HL-60 (cell line): ENCODE data around the gene CRIP1.
A peak's percentile ranks its signal among the peaks of the same experiment; 100 is the strongest.

Experiments
- DNase-seq, 2 experiments: peaks; one replicate each; pipeline ENCODE4 v3.0.0-alpha.2; 2010 to 2020; ENCODE audit warnings: low read depth in 1 of 2, low spot score in 1 of 2
- H3K27ac ChIP-seq: fragments of 250-450 bp; sonication (Bioruptor Pico); replicated peaks from 2 replicates; pipeline ENCODE4 v1.5.1; 2020; ENCODE audit warnings: mild to moderate bottlenecking, moderate library complexity
- H3K27me3 ChIP-seq: fragments of 250-450 bp; sonication (Bioruptor Pico); 2 replicates; pipeline ENCODE4 v1.5.1; 2021; ENCODE audit warnings: mild to moderate bottlenecking, moderate library complexity; ENCODE audit not compliant: insufficient read depth, poor library complexity, severe bottlenecking
- H3K4me3 ChIP-seq: replicated peaks from 2 replicates; pipeline ENCODE4 v1.5.1; 2011; ENCODE audit warnings: mild to moderate bottlenecking, control low read depth, low read length; ENCODE audit not compliant: insufficient read depth
- CTCF ChIP-seq: IDR thresholded peaks from one replicate; pipeline ENCODE4 v1.5.1; 2011; ENCODE audit warnings: low read length, control low read depth, inconsistent platforms; ENCODE audit not compliant: insufficient read depth
- GABPA ChIP-seq: IDR thresholded peaks from 2 replicates; pipeline ENCODE4 v1.6.1; 2012; ENCODE audit warnings: low read depth

The CRIP1 gene

GRCh38 chr14:105537580-105538474 is 51.1 kb downstream of the CRIP1 start:
- no peak overlapping the region for H3K27ac ChIP-seq
- peaks cover 17% of the 10 kb centered on the region for H3K27me3 ChIP-seq
- DNase-seq, result peak in 1 of 2 experiments; percentile 32
- H3K4me3 ChIP-seq, result no peak overlapping the region
- TF ChIP-seq GABPA, result no peak
- peak; percentile 94 for TF ChIP-seq CTCF
